Coronary artery (tissue), 2 donors: ENCODE measurements around the gene SRRD.
A peak's percentile ranks its signal among the peaks of the same experiment; 100 is the strongest.

Source experiments
- DNase-seq: peaks from one replicate; pipeline ENCODE4 v3.0.0-alpha.2; 2017; ENCODE audit warnings: low spot score
- H3K27ac ChIP-seq, 2 donors: fragments of 200-600 bp; sonication (generic); one replicate each; pipeline ENCODE4 v1.5.1; 2016 to 2019
- H3K4me3 ChIP-seq: fragments of 200-600 bp; sonication (generic); 2 replicates; pipeline ENCODE4 v1.5.1; 2016; ENCODE audit warnings: mild to moderate bottlenecking, moderate library complexity
- TF ChIP-seq, protein P1 (sequence below): fragments of 200-600 bp; sonication (generic); IDR thresholded peaks from one replicate; pipeline ENCODE4 v1.5.1; 2019; ENCODE audit warnings: antibody characterized with exemption

The SRRD gene

DNA sequence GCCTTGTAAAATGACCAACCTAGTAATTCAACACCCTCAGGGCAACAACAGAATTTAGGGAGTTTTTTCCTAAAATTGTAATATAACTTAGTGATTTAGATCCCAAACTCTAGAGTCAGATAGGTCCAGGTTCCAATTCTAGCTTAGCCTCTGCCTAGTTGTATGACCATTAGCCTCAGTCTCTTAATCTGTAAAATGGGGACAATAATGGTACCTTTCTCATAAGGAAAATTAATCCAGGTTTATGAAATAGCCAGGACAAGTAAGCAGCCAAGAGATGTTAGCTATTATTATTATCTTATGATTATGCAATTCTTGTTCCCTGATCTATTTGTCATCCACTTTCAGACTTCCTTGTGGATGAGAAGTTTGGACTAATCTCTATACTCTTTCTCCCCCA is 24.5 kb downstream of the SRRD start:
- no peak overlapping the region for H3K27ac ChIP-seq
- no peak for DNase-seq
- TF ChIP-seq, protein P1, sequence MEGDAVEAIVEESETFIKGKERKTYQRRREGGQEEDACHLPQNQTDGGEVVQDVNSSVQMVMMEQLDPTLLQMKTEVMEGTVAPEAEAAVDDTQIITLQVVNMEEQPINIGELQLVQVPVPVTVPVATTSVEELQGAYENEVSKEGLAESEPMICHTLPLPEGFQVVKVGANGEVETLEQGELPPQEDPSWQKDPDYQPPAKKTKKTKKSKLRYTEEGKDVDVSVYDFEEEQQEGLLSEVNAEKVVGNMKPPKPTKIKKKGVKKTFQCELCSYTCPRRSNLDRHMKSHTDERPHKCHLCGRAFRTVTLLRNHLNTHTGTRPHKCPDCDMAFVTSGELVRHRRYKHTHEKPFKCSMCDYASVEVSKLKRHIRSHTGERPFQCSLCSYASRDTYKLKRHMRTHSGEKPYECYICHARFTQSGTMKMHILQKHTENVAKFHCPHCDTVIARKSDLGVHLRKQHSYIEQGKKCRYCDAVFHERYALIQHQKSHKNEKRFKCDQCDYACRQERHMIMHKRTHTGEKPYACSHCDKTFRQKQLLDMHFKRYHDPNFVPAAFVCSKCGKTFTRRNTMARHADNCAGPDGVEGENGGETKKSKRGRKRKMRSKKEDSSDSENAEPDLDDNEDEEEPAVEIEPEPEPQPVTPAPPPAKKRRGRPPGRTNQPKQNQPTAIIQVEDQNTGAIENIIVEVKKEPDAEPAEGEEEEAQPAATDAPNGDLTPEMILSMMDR: no peak
- no peak overlapping the region for H3K4me3 ChIP-seq

DNA sequence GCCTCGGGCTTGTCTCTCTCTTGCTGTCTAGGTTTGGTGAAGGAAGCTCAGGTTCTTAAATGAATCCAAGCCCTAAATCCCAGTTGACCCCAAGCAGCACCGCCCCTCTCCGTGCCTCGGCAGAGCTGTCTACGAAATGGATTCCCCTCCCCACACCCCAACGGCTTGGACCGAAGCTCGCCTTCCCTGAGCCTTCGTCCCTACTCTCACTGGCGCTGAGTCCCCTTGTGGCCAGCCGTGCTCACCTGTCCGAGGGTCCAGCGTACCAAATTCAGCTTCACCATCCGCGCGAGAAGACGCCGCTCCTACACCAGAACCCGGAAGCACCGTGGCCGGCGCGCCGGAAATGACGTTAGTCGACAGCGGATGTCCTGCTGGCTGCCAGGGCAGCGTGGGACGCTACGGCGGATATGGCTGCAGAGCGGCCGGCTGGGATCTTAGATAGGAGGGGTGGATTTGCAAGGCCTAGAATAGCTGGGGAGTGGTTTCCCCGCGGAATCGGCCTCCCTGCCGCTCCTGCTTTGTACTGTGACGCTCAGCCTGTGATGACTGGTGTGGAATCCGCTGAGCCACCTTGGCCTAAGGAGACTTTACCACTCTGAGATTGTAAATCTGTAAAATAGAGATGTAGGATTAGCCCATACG is 28.6 kb downstream of the SRRD start, which contains the start of gene TFIP11:
Gene TFIP11 (minus strand): TSS at position 325 of the 645 bp plus-strand sequence. CDS start 2,201 bp downstream, outside the sequence.
- TF ChIP-seq, protein P1: no peak
- H3K27ac ChIP-seq: peak within 1 kb of the TSS; percentile 69 to 89
- peak within 1 kb of the TSS; percentile 91 for H3K4me3 ChIP-seq
- DNase-seq: peak; percentile 94

DNA sequence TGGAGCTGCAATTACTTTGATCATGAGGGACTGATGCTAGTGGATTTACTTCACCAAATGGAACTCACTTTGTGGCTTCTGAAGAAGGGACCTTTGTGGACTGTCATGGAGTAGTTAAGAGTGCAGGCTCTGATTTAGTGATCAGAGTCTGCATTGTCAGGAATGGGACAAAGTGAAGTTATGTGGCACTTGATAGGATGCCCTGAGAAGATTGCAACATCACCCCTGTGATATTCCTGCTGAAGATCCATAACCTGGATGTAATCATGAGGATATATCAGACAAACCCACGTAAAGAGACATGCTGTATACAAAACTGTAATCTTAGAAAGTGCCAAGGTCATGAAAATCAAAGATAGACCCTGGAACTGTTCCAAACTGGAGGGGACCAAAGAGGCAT is 30.2 kb downstream of the SRRD start:
- TF ChIP-seq, protein P1: no peak
- Histone ChIP-seq H3K4me3 (no peak overlapping the region), H3K27ac (no peak overlapping the region)
- no peak for DNase-seq

DNA sequence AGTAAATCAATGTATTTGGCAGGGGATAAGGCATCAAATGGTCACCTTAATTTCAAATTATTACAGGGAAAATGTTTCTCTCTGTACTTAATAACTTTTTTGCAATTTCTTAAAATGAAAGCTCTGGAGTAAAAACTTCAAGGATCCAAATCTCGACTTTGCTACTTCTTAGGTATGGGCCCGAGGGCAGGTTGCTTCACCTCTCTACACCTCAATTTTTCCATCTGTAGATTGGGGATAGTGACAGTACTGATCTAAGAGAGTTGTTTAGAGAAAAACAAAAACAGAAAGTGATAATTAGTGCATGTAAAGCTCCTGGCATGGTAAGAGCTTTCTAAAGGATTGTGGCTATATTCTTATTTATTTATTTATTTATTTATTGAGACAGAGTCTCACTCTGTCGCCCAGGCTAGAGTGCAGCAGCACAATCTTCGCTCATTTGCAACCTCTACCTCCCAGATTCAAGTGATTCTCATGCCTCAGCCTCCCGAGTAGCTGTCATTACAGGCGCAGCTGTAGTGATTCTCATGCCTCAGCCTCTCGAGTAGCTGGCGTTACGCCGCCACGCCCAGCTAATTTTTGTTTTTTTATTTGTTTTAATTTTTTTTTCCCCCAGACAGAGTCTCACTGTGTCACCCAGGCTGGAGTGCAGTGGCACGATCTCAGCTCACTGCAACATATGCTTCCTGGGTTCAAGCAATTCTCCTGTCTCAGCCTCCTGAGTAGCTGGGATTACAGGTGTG is 30.9 kb downstream of the SRRD start:
- no peak overlapping the region for H3K27ac ChIP-seq

DNA sequence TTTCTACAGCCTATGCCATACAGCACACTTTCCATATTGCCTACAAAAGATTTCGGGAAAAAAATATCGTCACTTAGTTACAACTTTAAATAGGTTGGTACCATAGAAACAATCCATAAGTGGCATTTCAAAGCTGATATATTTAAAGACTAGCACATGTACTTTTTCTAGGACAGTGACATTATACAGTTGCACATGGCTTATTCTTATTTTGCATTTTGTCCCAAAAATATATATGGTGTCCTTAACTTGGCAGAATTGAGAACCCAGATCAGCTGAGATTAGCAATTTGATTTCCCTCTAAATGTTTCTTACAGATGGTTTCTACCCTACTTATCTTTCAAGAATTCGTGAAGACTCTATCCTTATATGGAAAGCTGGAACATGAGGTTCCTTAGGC is 32.3 kb downstream of the SRRD start:
- Histone ChIP-seq H3K27ac (no peak overlapping the region), H3K4me3 (no peak overlapping the region)
- TF ChIP-seq, protein P1: no peak
- no peak for DNase-seq

More for the DNA sequence above, 30.9 kb downstream of the SRRD start:
- no peak overlapping the region for H3K4me3 ChIP-seq
- DNase-seq: no peak
- TF ChIP-seq, protein P1: no peak

DNA sequence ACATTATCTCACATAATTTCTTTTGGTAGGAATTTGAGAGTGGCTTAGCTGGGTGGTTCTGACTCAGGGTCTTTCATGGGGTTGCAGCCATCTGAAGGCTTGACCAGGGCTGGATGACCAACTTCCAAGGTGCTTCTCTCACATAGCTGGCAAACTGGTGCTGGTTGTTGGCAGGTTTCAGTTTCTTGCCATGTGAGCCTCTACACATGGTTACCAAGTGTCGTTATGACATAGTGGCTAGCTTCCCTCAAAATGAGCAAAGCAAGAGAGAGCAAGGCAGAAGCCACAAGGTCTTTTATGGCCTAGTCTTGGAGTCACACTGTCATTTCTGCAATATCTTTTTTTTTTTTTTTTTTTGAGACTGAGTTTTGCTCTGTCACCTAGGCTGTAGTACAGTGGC is 32.8 kb downstream of the SRRD start:
- Histone ChIP-seq H3K4me3 (no peak overlapping the region), H3K27ac (no peak overlapping the region)
- DNase-seq: no peak
- TF ChIP-seq, protein P1: no peak

DNA sequence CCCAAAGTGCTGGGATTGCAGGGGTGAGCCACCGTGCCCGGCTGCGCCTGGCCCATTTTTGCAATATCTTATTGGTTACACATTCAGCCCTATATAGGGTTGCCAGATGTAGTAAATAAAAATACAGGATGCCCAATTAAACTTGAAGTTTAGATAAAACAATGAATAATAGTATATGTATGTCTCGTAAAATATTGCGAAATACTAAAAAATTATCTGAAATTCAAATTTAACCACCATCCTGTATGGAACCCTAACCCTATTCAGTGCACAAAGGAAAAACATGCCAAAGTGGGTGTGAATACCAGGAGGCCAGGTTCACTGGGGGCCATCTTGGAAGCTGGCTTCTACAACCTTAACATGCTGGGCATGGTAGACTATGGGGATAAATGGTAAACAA is 33.8 kb downstream of the SRRD start:
- no peak overlapping the region for H3K27ac ChIP-seq
- no peak for DNase-seq
- no peak overlapping the region for H3K4me3 ChIP-seq
- TF ChIP-seq, protein P1: no peak
